ENCODE data around the gene DHX40.
"Not testable (repeated sequence)": the region's sequence is repeated elsewhere in the genome, so short reads cannot be mapped to it uniquely, and the experiment has no call there.

The DHX40 gene

DNA sequence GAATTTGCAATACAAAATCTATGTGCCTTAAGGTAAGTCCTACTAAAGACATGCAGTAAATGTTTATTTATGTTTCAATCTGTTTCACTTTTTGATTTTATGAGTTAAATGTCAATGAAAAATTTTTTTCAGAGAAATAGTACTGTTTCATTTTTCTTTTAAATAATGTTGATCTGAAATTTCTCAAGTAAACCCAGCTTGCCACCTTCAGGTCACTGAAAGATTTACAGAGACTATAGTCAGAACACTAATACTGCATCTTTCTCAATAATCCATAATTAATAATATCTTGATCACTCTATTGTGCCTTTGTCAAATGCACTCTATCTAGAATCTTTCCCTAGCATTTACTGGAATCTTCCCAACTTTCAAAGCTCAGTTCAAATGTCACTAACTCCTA is 6.5 kb upstream of the DHX40 start:
- DNase-seq (ENCODE audit: low read depth): no peak

DNA sequence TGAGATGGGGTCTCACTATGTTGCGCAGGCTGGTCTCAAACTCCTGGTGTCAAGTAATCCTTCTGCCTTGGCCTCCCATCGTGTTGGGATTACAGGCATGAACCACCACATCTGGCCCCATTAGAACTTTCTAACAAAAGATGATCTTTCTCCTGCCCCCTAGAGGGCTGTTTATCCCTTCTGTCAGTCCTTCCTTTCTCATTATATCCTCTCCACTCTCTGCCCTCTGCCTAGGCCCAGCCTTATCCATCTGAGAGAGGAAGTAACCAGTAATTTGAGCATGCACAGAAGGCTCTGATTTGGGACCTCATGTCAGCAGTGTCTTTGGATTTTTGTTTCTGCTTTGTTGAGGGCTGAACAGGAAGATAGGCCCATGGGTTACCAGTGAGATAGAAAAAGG is 4.4 kb upstream of the DHX40 start:
- DNase-seq (ENCODE audit: low read depth): no peak

DNA sequence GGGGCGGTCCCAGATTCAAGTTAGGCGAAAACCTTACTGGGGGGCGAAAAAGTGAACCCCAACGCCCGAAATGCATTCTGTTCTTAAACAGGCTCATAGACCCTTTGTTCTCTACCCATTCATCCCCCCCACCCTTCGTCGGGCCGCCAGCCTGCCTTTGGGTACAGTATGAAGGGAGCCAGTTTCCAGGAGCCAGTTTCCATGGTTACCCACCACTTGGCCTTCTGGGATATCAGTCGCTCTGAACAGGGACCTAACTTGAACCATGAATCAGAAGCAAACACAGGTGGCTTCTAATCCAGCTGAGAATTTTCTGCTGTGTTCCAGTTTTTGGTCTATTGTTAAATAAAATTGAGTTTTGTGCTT is 532 bp downstream of the DHX40 start:
- DNase-seq (ENCODE audit: low read depth): peak; percentile 29

GRCh38 chr17:59569151-59569550 is 3.7 kb downstream of the DHX40 start:
- DNase-seq (ENCODE audit: low read depth): not testable (repeated sequence)

GRCh38 chr17:59572301-59572924 is 7.0 kb downstream of the DHX40 start:
- no peak for DNase-seq (ENCODE audit: low read depth)

DNA sequence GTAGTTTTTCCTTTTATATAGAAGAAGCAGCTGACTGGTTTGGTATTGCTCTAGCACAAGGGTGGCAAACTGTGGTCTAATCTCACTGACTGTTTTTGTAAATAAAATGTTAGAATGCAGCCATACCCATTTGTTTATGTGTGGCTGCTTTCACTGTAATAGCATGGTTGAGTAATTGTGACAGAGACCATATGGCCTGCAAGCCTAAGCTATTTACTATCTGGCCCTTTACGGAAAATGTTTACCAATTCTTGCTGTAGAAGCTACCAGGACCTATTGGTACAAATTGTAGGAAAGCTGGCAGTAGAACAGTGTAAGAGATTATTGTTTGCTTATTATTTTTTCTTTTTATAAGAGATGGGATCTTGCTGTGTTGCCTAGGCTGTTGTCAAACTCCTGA is 18.8 kb downstream of the DHX40 start:
- DNase-seq (ENCODE audit: low read depth): not testable (repeated sequence)

DNA sequence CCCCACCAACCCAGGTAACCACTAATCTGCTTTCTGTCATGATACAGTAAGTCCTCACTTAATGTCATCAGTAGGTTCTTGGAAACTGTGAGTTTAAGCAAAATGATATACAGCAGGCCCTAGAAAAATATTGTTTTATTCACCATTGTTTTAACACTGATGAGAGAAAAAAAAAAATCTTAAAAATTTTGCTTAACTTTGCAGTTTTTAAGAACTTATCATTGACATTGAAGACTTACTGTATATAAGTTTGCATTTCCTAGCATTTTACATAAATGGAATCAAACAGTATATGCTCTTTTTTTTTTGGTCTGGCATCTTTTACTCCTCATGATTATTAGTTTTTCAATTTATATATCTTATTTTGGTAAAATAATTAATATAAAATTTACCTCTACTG is 34.8 kb downstream of the DHX40 start:
- DNase-seq (ENCODE audit: low read depth): no peak

- DNase-seq (ENCODE audit: low read depth): peak; percentile 9
Measured at GRCh38 chr17:59601130-59601529, 35.7 kb downstream of the DHX40 start.

DNA sequence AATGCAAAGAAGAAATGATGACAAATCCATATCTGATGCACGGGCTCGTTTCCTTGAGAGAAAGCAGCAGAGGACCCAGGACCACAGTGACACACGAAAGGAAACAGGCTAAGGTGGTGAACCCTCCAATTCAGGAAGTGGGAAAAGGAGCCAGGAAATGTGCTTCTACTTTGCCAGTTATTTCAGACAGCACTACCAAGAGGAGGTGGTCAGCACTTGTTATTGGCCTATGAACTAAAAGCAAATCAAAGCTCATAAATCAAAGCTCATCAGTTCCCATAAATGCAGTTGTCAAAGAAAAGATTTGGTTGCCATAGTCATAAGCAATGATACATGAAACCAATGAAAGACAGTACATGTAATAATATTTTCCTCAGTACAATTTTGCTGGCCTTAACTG is 41.7 kb downstream of the DHX40 start:
- no peak for DNase-seq (ENCODE audit: low read depth)

DNA sequence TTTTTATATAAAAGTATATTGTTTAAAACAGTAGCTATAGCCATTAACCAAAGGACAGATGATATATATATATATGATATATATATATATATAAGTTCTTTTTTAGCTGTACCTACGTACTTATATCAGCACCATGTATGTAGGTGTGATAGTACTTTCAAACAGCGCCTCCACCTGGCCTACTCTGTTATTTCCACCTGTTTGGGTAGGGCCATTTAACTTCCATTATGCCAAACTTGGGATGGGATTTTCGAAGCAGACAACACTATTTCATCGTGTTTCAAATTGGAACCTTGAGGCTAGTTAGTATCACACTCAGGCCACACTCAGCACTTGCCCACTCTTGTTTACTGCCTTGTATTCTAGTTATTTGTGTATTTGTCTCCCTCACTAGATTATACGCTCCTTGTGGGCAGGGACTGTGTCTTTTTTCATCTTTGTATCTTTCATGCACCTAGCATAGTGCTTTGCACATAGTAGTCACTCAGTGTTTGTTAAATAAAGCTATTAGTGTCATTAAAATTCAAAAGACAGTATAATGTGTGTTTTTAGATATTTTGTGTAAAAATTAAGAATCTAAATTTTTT is 42.5 kb downstream of the DHX40 start:
- peak; percentile 29 for DNase-seq (ENCODE audit: low read depth)

- no peak for DNase-seq (ENCODE audit: low read depth)
Measured at GRCh38 chr17:59611503-59611902, 46.1 kb downstream of the DHX40 start.

- DNase-seq (ENCODE audit: low read depth): no peak
Measured at GRCh38 chr17:59616253-59616920, 51.0 kb downstream of the DHX40 start.

DNA sequence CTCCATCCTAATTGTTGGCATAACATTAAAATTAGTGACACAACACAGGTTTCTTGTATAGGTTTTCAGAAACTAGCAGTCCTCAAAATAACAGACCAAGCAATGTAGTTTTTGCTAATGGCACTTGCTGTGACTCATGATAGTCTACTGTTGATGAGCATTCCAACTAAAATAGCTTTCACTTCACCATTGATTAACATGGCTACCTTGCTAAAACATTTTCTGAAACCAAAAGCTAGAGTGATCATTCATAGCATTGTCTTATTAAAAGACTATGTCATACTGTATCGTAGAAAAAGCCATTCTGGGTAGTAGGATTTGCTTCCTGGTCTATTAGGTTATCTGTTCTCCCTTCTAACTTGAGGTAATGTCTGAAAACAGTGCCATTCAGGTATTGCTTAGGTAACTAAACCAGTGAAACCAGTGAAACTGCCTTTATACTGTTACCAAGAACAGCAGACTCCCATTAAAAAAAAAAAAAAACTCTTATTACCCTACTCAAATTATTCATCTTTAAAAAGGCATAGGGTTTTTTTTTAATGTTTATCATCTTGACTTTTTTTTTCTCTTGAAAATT is 51.8 kb downstream of the DHX40 start:
- no peak for DNase-seq (ENCODE audit: low read depth)

DNA sequence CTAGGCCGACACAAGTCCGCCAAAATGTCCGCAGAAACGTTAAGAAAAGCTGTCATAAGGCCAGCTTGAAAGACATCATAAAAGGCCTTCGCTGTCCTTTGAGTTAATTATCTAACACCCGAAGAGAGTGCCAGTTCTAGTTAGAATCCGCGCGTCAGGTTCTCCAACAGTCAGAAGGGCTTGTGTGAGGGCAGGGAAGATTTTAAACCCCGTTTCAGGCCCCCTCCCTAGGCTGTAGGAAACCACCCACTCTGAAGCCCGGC is 53.6 kb downstream of the DHX40 start:
- no peak for DNase-seq (ENCODE audit: low read depth)

DNA sequence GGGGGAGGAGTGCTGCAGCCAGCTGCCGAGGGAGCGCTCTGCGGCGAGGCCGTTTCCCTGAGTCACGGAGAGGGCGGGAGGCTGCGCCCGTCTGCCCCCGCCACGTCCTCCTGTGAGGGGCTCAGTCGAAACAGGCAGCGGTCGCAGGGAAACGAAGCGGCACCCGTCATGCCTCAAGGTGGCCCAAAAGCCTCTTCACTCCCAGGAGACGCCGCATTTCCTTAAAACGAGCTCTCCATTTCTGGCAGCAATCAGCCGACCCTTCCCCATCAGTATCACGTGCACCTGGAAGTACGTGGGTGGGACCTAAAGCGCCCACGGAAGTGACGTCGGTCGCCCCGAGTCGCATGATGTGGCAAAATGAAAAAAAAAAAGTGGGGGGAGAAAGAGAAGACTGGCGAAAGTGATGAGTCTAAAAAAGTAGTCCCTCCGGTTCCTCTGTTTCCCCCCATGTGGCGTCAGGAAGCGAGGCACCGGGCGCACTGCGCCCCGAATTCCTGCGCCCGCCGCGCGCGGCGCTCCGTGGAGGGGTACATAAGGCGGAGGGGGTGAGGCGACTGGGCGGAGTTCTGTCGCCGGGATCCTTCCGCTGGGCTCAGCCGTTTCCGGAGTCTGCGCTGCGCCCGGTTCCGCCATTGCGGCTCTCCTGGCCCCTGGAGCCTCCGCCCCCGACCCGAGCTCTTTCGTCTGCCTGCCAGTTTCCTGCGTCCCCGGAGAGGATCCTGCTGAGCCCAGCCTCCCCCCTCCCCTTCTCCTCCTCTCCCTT is 54.1 kb downstream of the DHX40 start, which contains the start of gene CLTC:
Gene CLTC, plus strand, starts transcription at position 598 of the 766 bp plus-strand sequence. CDS start 237 bp downstream, outside the sequence.
- peak; percentile 90 for DNase-seq (ENCODE audit: low read depth)

DNA sequence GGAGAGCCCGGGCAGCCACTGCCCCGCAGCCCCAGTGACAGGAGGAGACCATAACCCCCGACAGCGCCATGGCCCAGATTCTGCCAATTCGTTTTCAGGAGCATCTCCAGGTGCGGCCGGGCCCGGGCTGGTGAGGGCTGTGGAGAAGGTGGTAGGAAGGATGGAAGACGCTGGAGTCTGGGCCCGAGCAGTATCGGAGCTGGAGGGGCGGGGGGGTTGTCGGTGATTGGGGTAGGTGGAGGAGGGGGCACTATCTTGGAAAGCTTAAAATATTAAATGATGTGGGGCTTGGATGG is 54.6 kb downstream of the DHX40 start:
- DNase-seq (ENCODE audit: low read depth): no peak

GRCh38 chr17:59620518-59621259 is 55.3 kb downstream of the DHX40 start:
- DNase-seq (ENCODE audit: low read depth): peak; percentile 42

DNA sequence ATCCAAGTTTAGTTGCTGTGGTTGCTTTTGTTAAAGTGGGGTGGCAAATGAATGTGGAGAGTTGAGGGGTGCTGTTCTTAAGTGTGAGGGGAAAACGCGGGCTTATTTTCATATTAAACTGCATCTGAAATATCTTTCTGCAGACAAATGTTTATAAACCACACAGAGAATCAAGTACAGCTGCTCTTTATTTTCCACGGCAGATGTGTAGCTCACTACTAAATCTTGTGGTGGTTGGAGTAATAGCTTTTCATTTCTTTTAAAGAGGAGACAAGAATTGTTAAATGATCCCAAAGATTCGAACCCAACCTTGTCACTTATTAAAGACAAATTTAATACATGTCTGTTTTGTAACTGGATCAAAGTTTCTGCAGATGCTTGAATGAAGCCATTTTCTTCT is 56.4 kb downstream of the DHX40 start:
- DNase-seq (ENCODE audit: low read depth): no peak

DNA sequence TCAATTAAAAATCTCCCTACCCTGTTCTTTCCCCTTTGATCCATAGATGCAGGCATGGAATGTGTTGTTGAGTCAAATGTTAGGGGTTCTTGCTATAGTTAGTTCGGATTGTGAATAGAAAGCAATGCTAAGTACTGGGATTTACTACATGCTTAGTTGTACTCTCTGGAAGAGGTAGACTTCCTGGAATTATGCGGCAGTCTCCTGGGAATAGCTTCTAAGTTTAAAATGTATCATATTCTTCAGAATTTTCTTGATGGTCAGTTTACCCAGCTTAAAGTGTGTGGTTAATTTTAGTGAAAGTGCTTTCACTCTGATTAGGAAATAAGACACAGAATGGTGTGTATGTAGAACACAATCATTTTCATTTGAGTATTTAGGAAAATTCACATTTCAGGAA is 57.7 kb downstream of the DHX40 start:
- DNase-seq (ENCODE audit: low read depth): no peak

DNA sequence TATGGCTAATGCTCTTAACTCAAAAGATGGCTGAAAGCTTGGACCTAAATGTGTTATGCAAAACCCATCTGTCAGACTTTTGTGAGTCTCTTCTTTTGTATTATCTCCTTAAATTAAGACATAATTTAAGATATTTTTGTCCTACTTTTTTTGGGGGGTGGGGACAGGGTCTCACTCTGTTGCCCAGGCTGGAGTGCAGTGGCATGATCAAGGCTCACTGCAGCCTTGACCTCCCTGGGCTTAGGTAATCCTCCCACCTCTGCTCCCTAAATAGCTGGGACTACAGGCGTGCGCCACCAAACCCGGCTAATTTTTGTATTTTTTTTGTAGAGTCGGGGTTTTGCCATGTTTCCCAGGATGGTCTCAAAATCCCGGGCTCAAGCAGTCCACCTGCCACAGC is 61.3 kb downstream of the DHX40 start:
- no peak for DNase-seq (ENCODE audit: low read depth)

GRCh38 chr17:59627274-59627673 is 61.9 kb downstream of the DHX40 start:
- no peak for DNase-seq (ENCODE audit: low read depth)

DNA sequence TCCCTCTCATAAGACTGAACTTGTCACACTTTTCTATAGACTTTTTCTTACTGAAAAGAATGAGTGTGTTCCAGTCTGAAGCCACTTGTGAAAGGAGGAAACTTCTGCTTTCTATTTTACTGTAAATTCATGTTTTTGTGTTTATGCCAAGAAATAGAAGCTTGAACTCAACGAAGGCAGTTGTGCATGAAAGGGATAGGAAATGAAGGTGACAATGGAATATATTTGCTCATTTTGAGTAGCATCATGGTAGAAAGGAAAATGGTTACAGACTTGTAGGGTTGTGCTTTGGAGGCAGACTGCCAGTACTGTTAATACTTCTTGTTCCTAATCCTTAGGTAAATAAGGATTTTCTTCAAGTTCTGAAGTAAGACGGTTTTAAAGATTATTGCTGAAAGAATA is 62.4 kb downstream of the DHX40 start:
- DNase-seq (ENCODE audit: low read depth): no peak

All from activated T-cell treated with anti-CD3 and anti-CD28 coated beads for 48 hours (primary cell).